ENCODE results near the gene KLHDC7A. TPM values are rescaled to one million over a fixed set of nuclear protein-coding genes. Genes with fewer than 3 reads are reported as not detected.

Gene KLHDC7A
- total and polyA plus RNA-seq, 10 of the 15 experiments (the other 5 are each of a cell fraction or from before 2014, with no cell fraction given): not detected

DNA sequence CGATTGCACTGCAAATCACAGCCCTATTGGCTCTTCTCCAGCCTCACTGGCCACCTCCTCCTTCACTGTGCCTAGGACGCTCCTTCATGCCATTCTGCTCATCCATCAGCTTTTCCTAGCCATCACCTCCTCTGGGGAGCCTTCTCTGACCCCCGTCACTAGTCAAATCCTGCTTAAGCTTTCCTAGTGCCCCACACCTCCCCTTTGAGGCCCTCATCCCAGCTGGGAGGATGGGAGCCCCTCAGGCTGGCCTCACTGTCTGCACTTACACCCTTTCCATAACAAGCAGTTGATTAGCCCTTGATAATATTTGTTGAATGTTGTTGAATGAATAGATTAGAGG lies 50.7 kb downstream of the KLHDC7A start (continued):
- TF ChIP-seq, protein P1, sequence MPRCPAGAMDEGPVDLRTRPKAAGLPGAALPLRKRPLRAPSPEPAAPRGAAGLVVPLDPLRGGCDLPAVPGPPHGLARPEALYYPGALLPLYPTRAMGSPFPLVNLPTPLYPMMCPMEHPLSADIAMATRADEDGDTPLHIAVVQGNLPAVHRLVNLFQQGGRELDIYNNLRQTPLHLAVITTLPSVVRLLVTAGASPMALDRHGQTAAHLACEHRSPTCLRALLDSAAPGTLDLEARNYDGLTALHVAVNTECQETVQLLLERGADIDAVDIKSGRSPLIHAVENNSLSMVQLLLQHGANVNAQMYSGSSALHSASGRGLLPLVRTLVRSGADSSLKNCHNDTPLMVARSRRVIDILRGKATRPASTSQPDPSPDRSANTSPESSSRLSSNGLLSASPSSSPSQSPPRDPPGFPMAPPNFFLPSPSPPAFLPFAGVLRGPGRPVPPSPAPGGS (IDR thresholded peaks at IDR 0.05; ENCODE audit: borderline replicate concordance, insufficient read depth, low read depth, low read length, poor library complexity, severe bottlenecking): no peak
- TF ChIP-seq MYC (IDR thresholded peaks at IDR 0.05; ENCODE audit: insufficient read depth, insufficient read length, insufficient replicate concordance, low read length, severe bottlenecking): no peak
- no peak for TF ChIP-seq NBN (IDR thresholded peaks at IDR 0.05)
- TF ChIP-seq CBFB (IDR thresholded peaks at IDR 0.05; ENCODE audit: low read depth): no peak
- TF ChIP-seq NR2F1 (conservative IDR thresholded peaks at IDR 0.05): no peak
- no peak for TF ChIP-seq ZZZ3 (IDR thresholded peaks at IDR 0.05; ENCODE audit: control insufficient read depth, insufficient read length, low read depth)
- TF ChIP-seq, protein P2, sequence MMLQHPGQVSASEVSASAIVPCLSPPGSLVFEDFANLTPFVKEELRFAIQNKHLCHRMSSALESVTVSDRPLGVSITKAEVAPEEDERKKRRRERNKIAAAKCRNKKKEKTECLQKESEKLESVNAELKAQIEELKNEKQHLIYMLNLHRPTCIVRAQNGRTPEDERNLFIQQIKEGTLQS (IDR thresholded peaks at IDR 0.05; ENCODE audit: borderline replicate concordance, extremely low read depth, low read depth, low read length): no peak
- TF ChIP-seq WRNIP1 (IDR thresholded peaks at IDR 0.05; ENCODE audit: borderline replicate concordance, low read depth, low read length): no peak

DNA sequence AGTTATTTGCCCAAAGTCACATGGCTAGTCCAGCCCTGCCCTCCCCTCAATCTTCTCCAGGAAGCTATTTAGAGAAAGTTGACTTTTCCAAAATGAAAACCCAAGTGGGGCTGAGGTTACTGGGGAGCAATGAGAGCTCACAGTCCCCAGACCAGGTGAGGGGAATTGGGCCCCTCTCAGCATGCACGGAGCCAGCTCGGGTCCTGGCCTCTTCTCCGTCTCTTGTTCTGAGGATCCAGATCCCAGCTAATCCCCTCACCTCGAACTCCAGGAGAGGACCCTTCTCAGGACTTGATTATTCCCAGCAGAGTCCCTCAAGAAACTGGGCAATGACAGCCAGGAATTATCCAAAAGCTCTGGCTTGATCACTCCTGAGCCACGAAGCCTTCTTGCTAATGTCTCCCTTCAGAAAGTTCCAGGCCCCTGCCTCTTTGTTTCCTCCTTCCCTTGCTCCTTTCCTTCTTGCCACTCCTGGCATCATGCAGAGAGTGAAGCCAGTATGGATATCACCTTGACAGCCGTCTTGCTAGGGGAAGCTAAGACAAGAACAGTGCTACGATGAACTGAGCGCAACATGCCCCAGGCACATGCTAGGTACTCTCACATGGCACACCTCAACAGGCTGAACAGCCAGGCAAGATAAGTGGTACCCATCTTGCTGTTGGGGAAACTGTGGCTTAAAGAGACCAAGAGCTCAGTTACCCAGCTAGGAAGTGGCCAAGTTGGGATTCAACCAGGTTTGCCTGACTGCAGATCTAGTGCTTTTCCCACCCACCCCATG lies 51.9 kb downstream of the KLHDC7A start:
- in situ Hi-C loops (cut with MboI) (no loop called here), intact Hi-C loops (cut with micrococcal nuclease; ENCODE audit: unreplicated experiment) (loop anchor here (10.0 kb wide), 1 partner anchor 208 kb away; no protein-coding TSS in a partner anchor)
- Histone ChIP-seq H3K9me3 (replicated peaks; ENCODE audit: control insufficient read depth, insufficient read depth, low read length) (no peaks in the 10 kb centered on the region), H2AFZ (ENCODE audit: control insufficient read depth, low read depth, low read length) (no peak overlapping the region), H3K4me1 (ENCODE audit: control insufficient read depth, insufficient read depth, low read length) (no peaks in the 10 kb centered on the region), H3K9ac (ENCODE audit: control insufficient read depth, insufficient read depth, low read length) (no peak overlapping the region), H4K20me1 (ENCODE audit: control insufficient read depth, insufficient read depth) (no peaks in the 10 kb centered on the region), H3K27me3 (replicated peaks in 1 of 2; ENCODE audit: control insufficient read depth in 2 of 2, insufficient read depth in 2 of 2, low read length in 1 of 2) (no peaks in the 10 kb centered on the region; a peak in 2 of 4 replicates), H3K4me3 (no peak overlapping the region), H3K79me2 (ENCODE audit: control insufficient read depth, insufficient read depth, low read length) (no peaks in the 10 kb centered on the region), H3K36me3 (ENCODE audit: control insufficient read depth in 2 of 2, insufficient read depth in 2 of 2, low read length in 1 of 2) (no peaks in the 10 kb centered on the region), H3K4me2 (ENCODE audit: control insufficient read depth, insufficient read depth) (no peak overlapping the region), H3K27ac (ENCODE audit: control insufficient read depth, insufficient read depth) (no peak overlapping the region)
- SMC1A ChIA-PET (ENCODE audit: uncharacterized antibody, unreplicated experiment): no interaction called here
- BruUV-seq (replicated peaks): no TSS peak
- RAD21 ChIA-PET (ENCODE audit: unreplicated experiment): no interaction called here
- 37% methylated on average over 8 of the region's 8 CpGs for WGBS (ENCODE audit: insufficient coverage, insufficient replicate concordance, low lambda C conversion rate, missing lambda C conversion rate)
- TF ChIP-seq ETV6 (conservative IDR thresholded peaks at IDR 0.05 in 1 of 2, IDR thresholded peaks at IDR 0.05 in 1 of 2; ENCODE audit: borderline replicate concordance in 1 of 2, low read depth in 1 of 2): no peak
- TF ChIP-seq, protein P3, sequence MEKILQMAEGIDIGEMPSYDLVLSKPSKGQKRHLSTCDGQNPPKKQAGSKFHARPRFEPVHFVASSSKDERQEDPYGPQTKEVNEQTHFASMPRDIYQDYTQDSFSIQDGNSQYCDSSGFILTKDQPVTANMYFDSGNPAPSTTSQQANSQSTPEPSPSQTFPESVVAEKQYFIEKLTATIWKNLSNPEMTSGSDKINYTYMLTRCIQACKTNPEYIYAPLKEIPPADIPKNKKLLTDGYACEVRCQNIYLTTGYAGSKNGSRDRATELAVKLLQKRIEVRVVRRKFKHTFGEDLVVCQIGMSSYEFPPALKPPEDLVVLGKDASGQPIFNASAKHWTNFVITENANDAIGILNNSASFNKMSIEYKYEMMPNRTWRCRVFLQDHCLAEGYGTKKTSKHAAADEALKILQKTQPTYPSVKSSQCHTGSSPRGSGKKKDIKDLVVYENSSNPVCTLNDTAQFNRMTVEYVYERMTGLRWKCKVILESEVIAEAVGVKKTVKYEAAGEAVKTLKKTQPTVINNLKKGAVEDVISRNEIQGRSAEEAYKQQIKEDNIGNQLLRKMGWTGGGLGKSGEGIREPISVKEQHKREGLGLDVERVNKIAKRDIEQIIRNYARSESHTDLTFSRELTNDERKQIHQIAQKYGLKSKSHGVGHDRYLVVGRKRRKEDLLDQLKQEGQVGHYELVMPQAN (conservative IDR thresholded peaks at IDR 0.05): no peak
- TF ChIP-seq BRCA1 (IDR thresholded peaks at IDR 0.05; ENCODE audit: low read depth, low read length): no peak
- no peak for TF ChIP-seq PAX8 (IDR thresholded peaks at IDR 0.05)
- TF ChIP-seq, protein P4, sequence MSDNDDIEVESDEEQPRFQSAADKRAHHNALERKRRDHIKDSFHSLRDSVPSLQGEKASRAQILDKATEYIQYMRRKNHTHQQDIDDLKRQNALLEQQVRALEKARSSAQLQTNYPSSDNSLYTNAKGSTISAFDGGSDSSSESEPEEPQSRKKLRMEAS (IDR thresholded peaks at IDR 0.05; ENCODE audit: low read depth, low read length): no peak
- TF ChIP-seq RUNX3 (IDR thresholded peaks at IDR 0.05; ENCODE audit: low read length): no peak
- TF ChIP-seq, protein P5, sequence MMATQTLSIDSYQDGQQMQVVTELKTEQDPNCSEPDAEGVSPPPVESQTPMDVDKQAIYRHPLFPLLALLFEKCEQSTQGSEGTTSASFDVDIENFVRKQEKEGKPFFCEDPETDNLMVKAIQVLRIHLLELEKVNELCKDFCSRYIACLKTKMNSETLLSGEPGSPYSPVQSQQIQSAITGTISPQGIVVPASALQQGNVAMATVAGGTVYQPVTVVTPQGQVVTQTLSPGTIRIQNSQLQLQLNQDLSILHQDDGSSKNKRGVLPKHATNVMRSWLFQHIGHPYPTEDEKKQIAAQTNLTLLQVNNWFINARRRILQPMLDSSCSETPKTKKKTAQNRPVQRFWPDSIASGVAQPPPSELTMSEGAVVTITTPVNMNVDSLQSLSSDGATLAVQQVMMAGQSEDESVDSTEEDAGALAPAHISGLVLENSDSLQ (IDR thresholded peaks at IDR 0.05): no peak
- TF ChIP-seq RB1 (IDR thresholded peaks at IDR 0.05; ENCODE audit: borderline replicate concordance): no peak
- ATAC-seq: no peak
- CTCF ChIA-PET: no interaction called here
- FAIRE-seq: no peak
- POLR2A ChIA-PET: no interaction called here
- DNase-seq (ENCODE audit: low read depth, low spot score): no peak

All from GM12878 (cell line).